GM19099 (cell line): Measurements from ENCODE around the gene DGAT2L6.
A peak's percentile ranks its signal among the peaks of the same experiment; 100 is the strongest.

Experiments used
- POLR2A ChIP-seq: IDR thresholded peaks from 3 replicates; pipeline ENCODE4 v1.6.1; 2011; ENCODE audit warnings: low read depth; ENCODE audit not compliant: insufficient read length; ENCODE audit errors: extremely low read depth

DGAT2L6 gene

GRCh38 chrX:70176938-70177533 lies at the start of gene DGAT2L6:
Gene DGAT2L6 (plus strand): TSS chrX:70177483. CDS start chrX:70177583, 100 bp downstream.
- no peak for TF ChIP-seq POLR2A

- no peak for TF ChIP-seq POLR2A
Observed at GRCh38 chrX:70128071-70128470, 49.2 kb upstream of the DGAT2L6 start.

GRCh38 chrX:70129816-70130215 lies 47.5 kb upstream of the DGAT2L6 start:
- no peak for TF ChIP-seq POLR2A

- no peak for TF ChIP-seq POLR2A
Observed at GRCh38 chrX:70132224-70132623, 45.1 kb upstream of the DGAT2L6 start.

GRCh38 chrX:70132877-70133302 lies 44.4 kb upstream of the DGAT2L6 start:
- TF ChIP-seq POLR2A: no peak

- TF ChIP-seq POLR2A: peak; percentile 69
Observed at GRCh38 chrX:70133303-70134115, 43.8 kb upstream of the DGAT2L6 start, which contains the start of gene IGBP1. Gene IGBP1 (plus strand): TSS chrX:70133447. CDS start chrX:70133948, 501 bp downstream.

- no peak for TF ChIP-seq POLR2A
Observed at GRCh38 chrX:70134116-70134477, 43.2 kb upstream of the DGAT2L6 start.

- TF ChIP-seq POLR2A: no peak
Observed at GRCh38 chrX:70138622-70139021, 38.7 kb upstream of the DGAT2L6 start.

GRCh38 chrX:70139736-70140135 lies 37.5 kb upstream of the DGAT2L6 start:
- TF ChIP-seq POLR2A: no peak

GRCh38 chrX:70141373-70141772 lies 35.9 kb upstream of the DGAT2L6 start:
- no peak for TF ChIP-seq POLR2A

- no peak for TF ChIP-seq POLR2A
Observed at GRCh38 chrX:70166601-70167590, 10.4 kb upstream of the DGAT2L6 start.

GRCh38 chrX:70168238-70169188 lies 8.8 kb upstream of the DGAT2L6 start:
- TF ChIP-seq POLR2A: no peak

- TF ChIP-seq POLR2A: no peak
Observed at GRCh38 chrX:70169281-70169680, 8.0 kb upstream of the DGAT2L6 start.

GRCh38 chrX:70171624-70172023 lies 5.7 kb upstream of the DGAT2L6 start:
- TF ChIP-seq POLR2A: no peak

GRCh38 chrX:70172221-70172620 lies 5.1 kb upstream of the DGAT2L6 start:
- TF ChIP-seq POLR2A: no peak

- TF ChIP-seq POLR2A: no peak
Observed at GRCh38 chrX:70172964-70173363, 4.3 kb upstream of the DGAT2L6 start.
